HepG2 (cell line): ENCODE measurements around the gene FCHO2.

ENCODE experiments used
- CTCF ChIP-seq: sonication (generic); formaldehyde crosslinking; IDR thresholded peaks from 2 replicates; pipeline ENCODE4 v1.5.0; 2020; ENCODE audit warnings: mild to moderate bottlenecking, missing genetic modification reagents, moderate library complexity
- KLF16 ChIP-seq, 2 experiments: sonication (generic) in 1 of 2; formaldehyde crosslinking in 1 of 2; IDR thresholded peaks; 2 replicates each; pipeline versions ENCODE4 v1.6.1 to v1.8.0; 2016 to 2023; ENCODE audit warnings: missing genetic modification reagents in 2 of 2, missing compliant biosample characterization in 1 of 2
- POLR2A ChIP-seq, 2 experiments: IDR thresholded peaks; 2 replicates each; pipeline ENCODE4 v1.6.1; 2011; ENCODE audit warnings: low read depth in 2 of 2, low read length in 2 of 2, mild to moderate bottlenecking in 1 of 2, moderate library complexity in 1 of 2; ENCODE audit not compliant: insufficient read depth in 1 of 2
- PTBP1 ChIP-seq: fragments of 200-400 bp; formaldehyde crosslinking; IDR thresholded peaks from 2 replicates; pipeline ENCODE4 v1.6.1; 2018; ENCODE audit warnings: low read length, low read depth; ENCODE audit not compliant: poor library complexity, severe bottlenecking
- SMAD1 ChIP-seq: sonication (generic); formaldehyde crosslinking; IDR thresholded peaks from 2 replicates; pipeline ENCODE4 v1.4.0; 2020; ENCODE audit warnings: missing genetic modification reagents, low read depth, mild to moderate bottlenecking, borderline replicate concordance
- ZFP36 ChIP-seq: fragments of 150-350 bp; IDR thresholded peaks from 2 replicates; pipeline ENCODE4 v1.6.1; 2018; ENCODE audit warnings: borderline replicate concordance, low read length, low read depth; ENCODE audit not compliant: partially characterized antibody

GRCh38 chr5:73005886-73006285, 50.0 kb downstream of the FCHO2 start:
- TF ChIP-seq ZFP36: no peak
- no peak for TF ChIP-seq PTBP1
- TF ChIP-seq POLR2A (IDR thresholded peaks at IDR 0.05; ENCODE audit: insufficient read depth in 1 of 2, low read depth in 2 of 2, low read length in 2 of 2): no peak
- TF ChIP-seq SMAD1 (CRISPR knock-in tag): no peak
- no peak for TF ChIP-seq CTCF (CRISPR knock-in tag)
- TF ChIP-seq KLF16 (CRISPR knock-in tag; IDR thresholded peaks at IDR 0.05): no peak
